Breast epithelium (tissue), 4 donors: ENCODE results near the gene QRICH2. TPM values are rescaled to one million over a fixed set of nuclear protein-coding genes. Genes with fewer than 3 reads are reported as not detected.
"Not testable (repeated sequence)": the region's sequence is repeated elsewhere in the genome, so short reads cannot be mapped to it uniquely, and the experiment has no call there.

Source experiments
- DNase-seq, 2 donors: peaks; one replicate each; pipeline ENCODE4 v3.0.0-alpha.2; 2019; ENCODE audit warnings: low spot score in 2 of 2
- H3K27ac ChIP-seq, 2 donors: fragments of 200-600 bp; sonication (generic) in 1 of 2; one replicate each; pipeline ENCODE4 v1.5.1; 2016 to 2019; ENCODE audit warnings: mild to moderate bottlenecking in 1 of 2
- H3K27me3 ChIP-seq, 2 donors: fragments of 200-600 bp; sonication (generic) in 1 of 2; one replicate each; pipeline versions ENCODE4 v1.5.1 to v1.6.0; 2017 to 2019; ENCODE audit warnings: control low read depth in 1 of 2, mild to moderate bottlenecking in 1 of 2
- H3K36me3 ChIP-seq: fragments of 200-600 bp; one replicate; pipeline ENCODE4 v1.5.1; 2019
- H3K4me1 ChIP-seq, 2 donors: fragments of 200-600 bp; sonication (generic); one replicate each; pipeline ENCODE4 v1.5.1; 2016 to 2019; ENCODE audit warnings: control low read depth in 1 of 2
- H3K4me3 ChIP-seq, 3 donors: fragments of 200-600 bp; sonication (generic); 1 replicate in 2 of 3; 2 replicates in 1 of 3; pipeline ENCODE4 v1.5.1; 2016 to 2019; ENCODE audit warnings: mild to moderate bottlenecking in 3 of 3, moderate library complexity in 2 of 3
- H3K9me3 ChIP-seq, 2 donors: fragments of 200-600 bp; sonication (generic) in 1 of 2; one replicate each; pipeline ENCODE4 v1.5.1; 2016 to 2019; ENCODE audit warnings: control low read depth in 1 of 2
- POLR2A ChIP-seq: fragments of 450-650 bp; IDR thresholded peaks from one replicate; pipeline ENCODE4 v1.6.1; 2016; ENCODE audit warnings: antibody characterized with exemption, mild to moderate bottlenecking, moderate library complexity
- POLR2AphosphoS5 ChIP-seq, 3 donors: sonication (generic); formaldehyde crosslinking; IDR thresholded peaks; one replicate each; pipeline ENCODE4 v1.6.1; 2017; ENCODE audit warnings: antibody characterized with exemption in 3 of 3
- intact Hi-C: fragments of 100-400 bp; cut with DNase I; formaldehyde crosslinking; loops from one replicate; pipeline ENCODE4 v1.15.1; 2023; ENCODE audit warnings: low total_unique reads
- total RNA-seq, 3 donors: library from RNA; depleted of rRNA; stranded (reverse); fragments of >200 nt; gene quantifications; one replicate each; pipeline ENCODE4 v1.1.0, GENCODE V29; 2016
- TF ChIP-seq, protein P1 (sequence below), 3 donors: fragments of 450-650 bp; IDR thresholded peaks; one replicate each; pipeline ENCODE4 v1.5.1; 2016 to 2017; ENCODE audit warnings: antibody characterized with exemption in 3 of 3, mild to moderate bottlenecking in 3 of 3, moderate library complexity in 3 of 3

QRICH2 gene
- total RNA-seq, 3 donors from 2014 or later, result 3.0 to 4.3 (median 3.8) TPM

DNA sequence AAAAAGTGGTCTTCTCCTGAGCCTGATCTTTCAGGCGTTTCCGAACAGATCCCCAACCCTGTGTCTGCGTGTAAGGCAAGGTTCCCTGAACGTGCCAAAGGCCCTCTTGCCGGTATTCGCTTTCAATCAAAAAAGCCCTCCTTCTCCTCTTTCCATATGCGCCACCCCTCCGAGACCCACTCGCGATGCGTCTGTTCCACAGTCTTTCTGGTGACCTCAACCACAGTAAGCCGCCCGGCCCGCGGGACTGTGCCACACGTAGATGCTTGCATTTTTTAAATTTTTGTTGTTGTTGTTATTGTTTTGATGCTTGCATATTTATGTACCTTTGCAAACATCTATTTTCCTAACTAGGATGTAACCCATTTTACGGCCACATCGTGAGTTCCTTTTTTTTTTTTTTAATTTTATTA, 46.2 kb upstream of the QRICH2 start:
- peak overlapping the region; percentile 87 to 92 for H3K27ac ChIP-seq

DNA sequence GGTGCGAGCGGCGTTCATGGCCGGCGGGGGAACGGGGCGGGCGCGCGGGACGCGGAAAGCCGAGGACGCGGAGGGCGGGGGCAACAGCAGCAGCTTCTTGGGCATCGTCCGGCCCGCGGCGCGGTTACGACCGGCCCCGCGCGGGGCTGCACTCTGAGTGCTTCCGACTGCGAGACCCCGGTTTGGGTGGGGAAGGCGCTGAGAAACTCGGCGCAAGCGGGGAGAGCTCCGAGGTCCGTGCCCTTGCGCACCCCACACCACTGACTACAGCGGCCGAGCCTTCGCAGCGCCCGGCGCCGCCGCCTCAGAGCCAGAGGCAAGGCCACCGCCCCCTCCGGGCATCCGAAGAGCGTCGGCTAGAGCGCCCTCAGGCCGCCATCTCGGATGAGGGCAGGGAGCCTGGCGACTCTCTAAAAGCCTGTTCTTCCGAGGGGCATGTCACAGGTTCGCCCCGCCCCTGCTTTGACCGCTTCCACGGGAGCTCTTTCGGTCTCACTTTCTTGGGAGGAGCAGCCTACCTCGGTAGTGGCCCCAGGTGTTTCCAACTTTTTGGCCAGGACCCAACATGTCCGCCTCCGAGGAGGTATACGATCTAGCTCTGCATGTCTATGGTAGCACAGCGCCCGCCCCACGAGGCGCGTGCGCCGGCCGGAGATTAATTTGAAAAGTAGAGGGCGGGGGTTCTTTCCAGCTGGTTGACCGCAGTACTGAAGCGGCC, 45.7 kb upstream of the QRICH2 start, which contains the start of gene PRPSAP1:
Gene PRPSAP1, minus strand, starts transcription at position 318 of the 718 bp plus-strand sequence. Its CDS starts 213 bp downstream, at position 105.
- DNase-seq, result peak; percentile 90 to 92

More for the DNA sequence above, 46.2 kb upstream of the QRICH2 start:
- Histone ChIP-seq H3K27me3 (no peaks in the 10 kb centered on the region), H3K4me3 (peak overlapping the region; percentile 83 to 96 (median 93)), H3K36me3 (no peaks in the 10 kb centered on the region), H3K9me3 (no peaks in the 10 kb centered on the region), H3K4me1 (no peaks in the 10 kb centered on the region)
- TF ChIP-seq POLR2AphosphoS5 (IDR thresholded peaks at IDR 0.05) (no peak), POLR2A (no peak)
- TF ChIP-seq, protein P1, sequence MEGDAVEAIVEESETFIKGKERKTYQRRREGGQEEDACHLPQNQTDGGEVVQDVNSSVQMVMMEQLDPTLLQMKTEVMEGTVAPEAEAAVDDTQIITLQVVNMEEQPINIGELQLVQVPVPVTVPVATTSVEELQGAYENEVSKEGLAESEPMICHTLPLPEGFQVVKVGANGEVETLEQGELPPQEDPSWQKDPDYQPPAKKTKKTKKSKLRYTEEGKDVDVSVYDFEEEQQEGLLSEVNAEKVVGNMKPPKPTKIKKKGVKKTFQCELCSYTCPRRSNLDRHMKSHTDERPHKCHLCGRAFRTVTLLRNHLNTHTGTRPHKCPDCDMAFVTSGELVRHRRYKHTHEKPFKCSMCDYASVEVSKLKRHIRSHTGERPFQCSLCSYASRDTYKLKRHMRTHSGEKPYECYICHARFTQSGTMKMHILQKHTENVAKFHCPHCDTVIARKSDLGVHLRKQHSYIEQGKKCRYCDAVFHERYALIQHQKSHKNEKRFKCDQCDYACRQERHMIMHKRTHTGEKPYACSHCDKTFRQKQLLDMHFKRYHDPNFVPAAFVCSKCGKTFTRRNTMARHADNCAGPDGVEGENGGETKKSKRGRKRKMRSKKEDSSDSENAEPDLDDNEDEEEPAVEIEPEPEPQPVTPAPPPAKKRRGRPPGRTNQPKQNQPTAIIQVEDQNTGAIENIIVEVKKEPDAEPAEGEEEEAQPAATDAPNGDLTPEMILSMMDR (IDR thresholded peaks at IDR 0.05), result no peak
- intact Hi-C loops, result no loop called here
- DNase-seq, result no peak

DNA sequence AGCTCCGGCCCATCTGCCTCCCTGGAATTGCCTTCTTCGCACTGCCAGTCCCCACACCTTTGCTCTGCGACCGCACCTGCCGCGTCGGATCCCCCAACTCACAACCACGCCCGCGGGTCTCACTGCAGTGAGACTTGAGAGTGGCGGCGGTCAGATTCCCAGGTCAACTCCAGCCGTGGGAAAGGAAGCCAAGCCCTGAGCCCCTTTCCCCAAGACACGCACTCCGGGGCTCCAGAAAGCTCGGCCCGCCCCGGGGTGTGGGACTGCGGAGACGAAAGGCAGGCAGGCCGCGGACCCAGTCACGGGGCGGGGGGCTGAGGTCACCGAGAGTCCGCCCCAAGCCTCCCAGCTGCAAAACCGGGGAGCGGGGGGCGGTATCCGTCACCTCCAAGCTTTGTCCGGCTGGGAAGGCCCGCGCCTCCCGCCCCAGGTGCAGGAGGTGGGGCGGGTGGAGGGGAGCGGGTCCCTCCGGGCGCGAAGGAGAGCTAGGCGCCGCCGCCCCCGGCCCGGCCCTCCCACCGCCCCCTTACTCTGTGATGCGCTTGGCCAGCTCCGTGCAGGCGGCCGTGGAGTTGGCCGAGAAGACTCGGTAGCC, 45.0 kb upstream of the QRICH2 start:
- Histone ChIP-seq H3K9me3 (no peaks in the 10 kb centered on the region), H3K27me3 (no peaks in the 10 kb centered on the region), H3K27ac (peak overlapping the region; percentile 87 to 92), H3K4me1 (no peaks in the 10 kb centered on the region), H3K36me3 (no peaks in the 10 kb centered on the region), H3K4me3 (peak overlapping the region; percentile 83 to 96 (median 93))
- no peak for DNase-seq
- intact Hi-C loops, result no loop called here
- TF ChIP-seq, protein P1 (IDR thresholded peaks at IDR 0.05), result no peak

More for the DNA sequence above, 45.7 kb upstream of the QRICH2 start, which contains the start of gene PRPSAP1:
- TF ChIP-seq, protein P1 (IDR thresholded peaks at IDR 0.05), result peak in 1 of 3 donors; percentile 39
- TF ChIP-seq POLR2A (peak; percentile 54), POLR2AphosphoS5 (IDR thresholded peaks at IDR 0.05) (peak in 1 of 3 donors; percentile 67)
- Histone ChIP-seq H3K4me1 (no peaks in the 10 kb centered on the region), H3K9me3 (no peaks in the 10 kb centered on the region), H3K4me3 (peak within 1 kb of the TSS; percentile 83 to 96 (median 93)), H3K27me3 (no peaks in the 10 kb centered on the region), H3K36me3 (no peaks in the 10 kb centered on the region), H3K27ac (peak within 1 kb of the TSS; percentile 87 to 92)
- intact Hi-C loops, result no loop called here

DNA sequence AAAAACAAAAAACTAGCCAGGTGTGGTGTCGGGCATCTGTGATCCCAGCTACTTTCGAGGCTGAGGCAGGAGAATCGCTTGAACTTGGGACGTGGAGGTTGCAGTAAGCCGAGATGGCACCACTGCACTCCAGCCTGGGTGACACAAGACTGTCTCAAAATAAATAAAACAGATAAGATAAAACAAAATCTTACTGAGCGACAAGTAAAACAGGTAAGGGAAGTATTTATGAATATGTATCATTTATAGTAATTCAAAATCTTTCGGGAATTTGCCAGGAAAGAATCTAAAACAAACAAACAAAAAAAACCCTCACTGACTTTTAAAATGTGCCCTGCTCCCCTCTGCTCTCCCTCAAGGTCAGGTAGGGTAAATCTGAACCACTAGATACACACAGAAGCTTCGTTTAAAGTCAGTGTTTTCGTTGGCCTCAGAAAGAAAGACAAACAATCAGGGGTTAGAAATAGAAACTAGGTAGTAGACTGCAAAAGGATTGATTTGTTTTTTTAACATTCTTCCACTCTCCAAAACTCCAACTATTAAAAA, 43.5 kb upstream of the QRICH2 start:
- TF ChIP-seq, protein P1 (IDR thresholded peaks at IDR 0.05), result no peak
- TF ChIP-seq POLR2A, result no peak
- TF ChIP-seq POLR2AphosphoS5 (IDR thresholded peaks at IDR 0.05), result no peak

DNA sequence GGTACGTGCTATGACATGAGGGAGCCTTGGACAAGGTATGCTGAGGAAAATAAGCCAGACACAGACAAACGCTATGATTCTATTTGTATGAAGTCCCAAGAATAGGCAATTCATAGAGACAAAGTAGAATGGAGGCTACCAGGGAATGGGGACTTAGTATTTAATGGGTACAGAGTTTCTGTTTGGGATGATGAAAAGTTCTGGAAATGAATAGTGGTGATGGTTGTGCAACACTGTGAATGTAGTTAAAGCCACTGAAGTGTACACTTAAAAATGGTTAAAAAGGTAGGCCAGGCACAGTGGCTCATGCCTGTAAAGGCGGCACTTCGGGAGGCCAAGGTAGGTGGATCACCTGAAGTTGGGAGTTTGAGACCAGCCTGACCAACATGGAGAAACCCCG, 42.4 kb upstream of the QRICH2 start:
- DNase-seq, result peak in 1 of 2 donors; percentile 17
- Histone ChIP-seq H3K36me3 (no peaks in the 10 kb centered on the region), H3K4me3 (no peak overlapping the region), H3K4me1 (no peaks in the 10 kb centered on the region), H3K27ac (no peak overlapping the region), H3K9me3 (no peaks in the 10 kb centered on the region), H3K27me3 (no peaks in the 10 kb centered on the region)
- intact Hi-C loops, result no loop called here
- TF ChIP-seq POLR2A, result no peak
- TF ChIP-seq POLR2AphosphoS5 (IDR thresholded peaks at IDR 0.05), result no peak
- TF ChIP-seq, protein P1 (IDR thresholded peaks at IDR 0.05), result no peak

More for the DNA sequence above, 43.5 kb upstream of the QRICH2 start:
- intact Hi-C loops, result no loop called here
- no peaks in the 10 kb centered on the region for H3K4me1 ChIP-seq
- no peak overlapping the region for H3K27ac ChIP-seq
- H3K36me3 ChIP-seq, result no peaks in the 10 kb centered on the region
- no peaks in the 10 kb centered on the region for H3K27me3 ChIP-seq
- H3K4me3 ChIP-seq, result no peak overlapping the region
- DNase-seq, result no peak
- H3K9me3 ChIP-seq, result no peaks in the 10 kb centered on the region

DNA sequence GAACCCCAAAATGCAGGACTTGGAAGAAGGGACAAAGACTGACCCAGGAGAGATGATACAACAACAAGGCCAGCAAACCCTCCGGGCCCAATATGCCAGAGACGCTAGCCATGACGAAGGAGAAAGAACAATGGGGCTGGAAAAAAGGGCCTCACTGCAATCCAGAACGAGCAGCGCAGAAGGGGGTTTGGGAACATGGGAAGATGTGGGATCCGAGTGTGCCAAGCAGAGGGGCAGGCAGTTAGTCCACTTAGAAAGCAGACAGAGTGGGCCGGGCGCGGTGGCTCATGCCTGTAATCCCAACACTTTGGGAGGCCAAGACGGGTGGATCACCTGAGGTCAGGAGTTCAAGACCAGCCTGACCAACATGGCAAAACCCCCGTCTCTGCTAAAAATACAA, 38.9 kb upstream of the QRICH2 start:
- H3K36me3 ChIP-seq, H3K9me3 ChIP-seq: not testable (repeated sequence)

More for the DNA sequence above, 38.9 kb upstream of the QRICH2 start:
- H3K4me3 ChIP-seq, H3K27ac ChIP-seq, H3K4me1 ChIP-seq, DNase-seq, H3K27me3 ChIP-seq: not testable (repeated sequence)
- intact Hi-C loops, result loop anchor here (5.0 kb wide), 1 partner anchor 690 kb away; no protein-coding TSS in a partner anchor
